ENCODE data around the gene ANKRD31. TPM values are rescaled to one million over a fixed set of nuclear protein-coding genes. Genes with fewer than 3 reads are reported as not detected.

Gene ANKRD31
- total RNA-seq, 6 experiments from 2014 or later, result 0.02 to 0.08 (median 0.05) TPM; not detected in 1

- DNase-seq, result no peak
- Mint-ChIP-seq H3K4me1 (ENCODE audit: low read depth) (no peaks in the 10 kb centered on the region), H3K27me3 (ENCODE audit: insufficient read depth) (no peaks in the 10 kb centered on the region; the same call in 1 of the 2 replicates), H3K27ac (no peak overlapping the region), H3K9me3 (no peaks in the 10 kb centered on the region), H3K4me3 (no peak overlapping the region), H3K36me3 (ENCODE audit: low read depth) (no peaks in the 10 kb centered on the region)
- TF ChIP-seq CTCF (IDR thresholded peaks at IDR 0.05), result no peak
Observed at GRCh38 chr5:75067434-75067833, 169.2 kb downstream of the ANKRD31 start.

- no peak for DNase-seq
- Mint-ChIP-seq H3K4me3 (no peak overlapping the region), H3K27me3 (ENCODE audit: insufficient read depth) (no peaks in the 10 kb centered on the region; the same call in none of the 2 replicates), H3K9me3 (no peaks in the 10 kb centered on the region), H3K36me3 (ENCODE audit: low read depth) (no peaks in the 10 kb centered on the region), H3K27ac (no peak overlapping the region), H3K4me1 (ENCODE audit: low read depth) (peaks cover 6% of the 10 kb centered on the region)
- no peak for TF ChIP-seq CTCF (IDR thresholded peaks at IDR 0.05)
Observed at GRCh38 chr5:75062925-75063531, 173.7 kb downstream of the ANKRD31 start.

- Mint-ChIP-seq H3K27me3 (ENCODE audit: insufficient read depth) (no peaks in the 10 kb centered on the region; the same call in none of the 2 replicates), H3K36me3 (ENCODE audit: low read depth) (no peaks in the 10 kb centered on the region), H3K4me3 (no peak overlapping the region), H3K27ac (no peak overlapping the region), H3K9me3 (no peaks in the 10 kb centered on the region), H3K4me1 (ENCODE audit: low read depth) (peaks cover 34% of the 10 kb centered on the region)
- no peak for TF ChIP-seq CTCF (IDR thresholded peaks at IDR 0.05)
- no peak for DNase-seq
Observed at GRCh38 chr5:75059912-75060545, 176.6 kb downstream of the ANKRD31 start.

- peak overlapping the region; percentile 0; the same call in 1 of the 2 replicates for H3K27ac Mint-ChIP-seq
- no peaks in the 10 kb centered on the region for H3K9me3 Mint-ChIP-seq
- H3K36me3 Mint-ChIP-seq (ENCODE audit: low read depth), result no peaks in the 10 kb centered on the region
Observed at GRCh38 chr5:75058986-75059535, 177.6 kb downstream of the ANKRD31 start.

GRCh38 chr5:75057561-75057960 lies 179.1 kb downstream of the ANKRD31 start:
- no peak for TF ChIP-seq CTCF (IDR thresholded peaks at IDR 0.05)
- Mint-ChIP-seq H3K4me3 (no peak overlapping the region), H3K9me3 (no peaks in the 10 kb centered on the region), H3K36me3 (ENCODE audit: low read depth) (no peaks in the 10 kb centered on the region), H3K27me3 (ENCODE audit: insufficient read depth) (no peaks in the 10 kb centered on the region; the same call in none of the 2 replicates), H3K4me1 (ENCODE audit: low read depth) (peaks cover 48% of the 10 kb centered on the region), H3K27ac (peak overlapping the region; percentile 77)
- DNase-seq, result peak; percentile 37

More at GRCh38 chr5:75058986-75059535, 177.6 kb downstream of the ANKRD31 start:
- TF ChIP-seq CTCF (IDR thresholded peaks at IDR 0.05), result no peak
- Mint-ChIP-seq H3K4me1 (ENCODE audit: low read depth) (peaks cover 44% of the 10 kb centered on the region), H3K4me3 (no peak overlapping the region), H3K27me3 (ENCODE audit: insufficient read depth) (no peaks in the 10 kb centered on the region; the same call in none of the 2 replicates)
- DNase-seq, result no peak

Data from HFFc6 (cell line).